SU-DHL-6 (cell line): ENCODE data around the gene GMEB2.

Source experiments
- H2AFZ ChIP-seq: fragments of 200-600 bp; sonication (generic); 2 replicates; pipeline ENCODE4 v1.6.1; 2014; ENCODE audit warnings: low read depth, mild to moderate bottlenecking, moderate library complexity, mixed read lengths, antibody characterized with exemption, low read length; ENCODE audit not compliant: severe bottlenecking
- H3F3A ChIP-seq: fragments of 200-600 bp; shearing (Covaris generic); 2 replicates; pipeline ENCODE4 v1.6.0; 2016; ENCODE audit warnings: antibody characterized with exemption, mild to moderate bottlenecking; ENCODE audit not compliant: insufficient read depth
- H3K27ac ChIP-seq: fragments of 200-600 bp; sonication (generic); 2 replicates; pipeline ENCODE4 v1.5.1; 2016; ENCODE audit warnings: low read depth, mild to moderate bottlenecking, low read length, moderate library complexity, mixed read lengths
- H3K27me3 ChIP-seq: fragments of 200-600 bp; sonication (generic), shearing (Covaris generic); 2 replicates; pipeline ENCODE4 v1.6.0; 2014; ENCODE audit warnings: mild to moderate bottlenecking, low read length
- H3K36me3 ChIP-seq: fragments of 200-600 bp; sonication (generic); 2 replicates; pipeline ENCODE4 v1.6.1; 2014; ENCODE audit warnings: mild to moderate bottlenecking, low read length, mixed read lengths
- H3K4me2 ChIP-seq: fragments of 300-600, 200-600 bp; shearing (Covaris generic), sonication (generic); 2 replicates; pipeline ENCODE4 v1.6.0; 2014; ENCODE audit warnings: low read length, low read depth, mild to moderate bottlenecking; ENCODE audit not compliant: poor library complexity, severe bottlenecking
- H3K4me3 ChIP-seq: fragments of 200-600 bp; sonication (generic); 2 replicates; pipeline ENCODE4 v1.5.1; 2014; ENCODE audit warnings: antibody characterized with exemption, low read length, mild to moderate bottlenecking, mixed read lengths; ENCODE audit not compliant: insufficient read depth, poor library complexity, severe bottlenecking
- H3K79me2 ChIP-seq: fragments of 200-600 bp; sonication (generic); 2 replicates; pipeline ENCODE4 v1.6.1; 2014; ENCODE audit warnings: mild to moderate bottlenecking, low read length, moderate library complexity; ENCODE audit not compliant: insufficient read depth
- H3K9ac ChIP-seq: fragments of 200-600 bp; sonication (generic); 2 replicates; pipeline ENCODE4 v1.7.0; 2014; ENCODE audit warnings: mild to moderate bottlenecking, low read length
- H3K9me2 ChIP-seq: fragments of 200-600 bp; sonication (generic); replicated peaks from 2 replicates; pipeline ENCODE4 v1.6.1; 2014; ENCODE audit warnings: low read length; ENCODE audit not compliant: insufficient read depth
- H3K9me3 ChIP-seq: fragments of 200-600 bp; sonication (generic); 2 replicates; pipeline ENCODE4 v1.6.1; 2014; ENCODE audit warnings: low read length, mixed read lengths; ENCODE audit not compliant: insufficient read depth
- H4K20me1 ChIP-seq: fragments of 200-600 bp; sonication (generic); 2 replicates; pipeline ENCODE4 v1.6.1; 2014; ENCODE audit warnings: low read depth, mild to moderate bottlenecking, antibody characterized with exemption, low read length, moderate library complexity, mixed read lengths
- CTCF ChIP-seq: fragments of 200-600 bp; sonication (generic); IDR thresholded peaks from one replicate; pipeline ENCODE4 v1.5.1; 2017; ENCODE audit warnings: antibody characterized with exemption, mild to moderate bottlenecking, low read length, moderate library complexity; ENCODE audit not compliant: insufficient read depth, poor library complexity, severe bottlenecking
- EZH2phosphoT487 ChIP-seq: fragments of 200-600 bp; sonication (generic), shearing (Covaris generic); conservative IDR thresholded peaks from 2 replicates; pipeline ENCODE4 v1.6.1; 2018; ENCODE audit warnings: mild to moderate bottlenecking, antibody characterized with exemption, low read length, moderate library complexity, mixed read lengths

The GMEB2 gene

GRCh38 chr20:63574829-63575743 lies 51.8 kb downstream of the GMEB2 start:
- H3K9ac ChIP-seq = no peak overlapping the region
- no peaks in the 10 kb centered on the region for H3K36me3 ChIP-seq
- H3K9me3 ChIP-seq = no peaks in the 10 kb centered on the region
- H3K9me2 ChIP-seq = no peaks in the 10 kb centered on the region
- H3K4me2 ChIP-seq = no peak overlapping the region
- no peak for TF ChIP-seq EZH2phosphoT487
- TF ChIP-seq CTCF = no peak
- no peaks in the 10 kb centered on the region for H3F3A ChIP-seq
- H2AFZ ChIP-seq = no peak overlapping the region
- H3K27ac ChIP-seq = no peak overlapping the region
- H3K79me2 ChIP-seq = no peaks in the 10 kb centered on the region
- H3K27me3 ChIP-seq = no peaks in the 10 kb centered on the region
- H4K20me1 ChIP-seq = no peaks in the 10 kb centered on the region
- no peak overlapping the region for H3K4me3 ChIP-seq

- peak within 1 kb of the TSS; percentile 36; the same call in 1 of the 2 replicates for H3K9ac ChIP-seq
Observed at GRCh38 chr20:63574156-63574828, 52.6 kb downstream of the GMEB2 start, which contains the start of gene HELZ2. Gene HELZ2, minus strand, starts transcription at chr20:63574239. Its CDS starts 1,854 bp downstream, at chr20:63572385.

DNA sequence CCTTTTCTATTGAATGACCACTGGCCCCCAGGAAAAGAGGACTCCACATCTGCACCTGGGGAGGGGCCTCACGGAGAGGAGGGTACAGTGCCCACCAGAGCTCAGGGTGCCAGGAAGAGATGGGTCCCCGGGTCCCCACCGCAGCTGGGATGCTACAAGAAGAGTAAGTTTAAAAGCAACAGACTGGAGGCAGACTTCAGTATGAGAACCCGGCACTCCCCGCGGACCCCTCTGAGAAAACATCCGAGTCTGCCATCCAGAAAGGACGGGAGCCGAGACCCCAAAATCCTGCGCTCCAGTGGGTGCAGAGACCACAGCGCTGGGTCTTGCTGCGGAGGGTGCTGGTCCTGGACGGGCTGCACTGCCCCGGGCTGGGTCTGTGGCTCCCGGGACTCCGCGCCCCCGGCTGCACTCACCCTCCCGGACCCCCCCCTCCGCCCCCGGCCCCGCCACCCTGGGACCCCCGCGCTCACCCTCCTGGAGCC lies 53.2 kb downstream of the GMEB2 start:
- Histone ChIP-seq H3F3A (no peaks in the 10 kb centered on the region), H2AFZ (no peak overlapping the region), H3K27me3 (no peaks in the 10 kb centered on the region), H3K4me3 (no peak overlapping the region), H4K20me1 (no peaks in the 10 kb centered on the region), H3K9me3 (no peaks in the 10 kb centered on the region), H3K4me2 (peak overlapping the region; percentile 58), H3K27ac (no peak overlapping the region), H3K9me2 (no peaks in the 10 kb centered on the region), H3K9ac (peak overlapping the region; percentile 36; the same call in 1 of the 2 replicates), H3K36me3 (no peaks in the 10 kb centered on the region), H3K79me2 (no peaks in the 10 kb centered on the region)
- TF ChIP-seq EZH2phosphoT487 (no peak), CTCF (no peak)

More at GRCh38 chr20:63574156-63574828, 52.6 kb downstream of the GMEB2 start, which contains the start of gene HELZ2:
- H3K4me3 ChIP-seq = no peak within 1 kb of the TSS
- H3K79me2 ChIP-seq = no peaks in the 10 kb centered on the region
- H3F3A ChIP-seq = no peaks in the 10 kb centered on the region
- TF ChIP-seq EZH2phosphoT487 (no peak), CTCF (no peak)
- H4K20me1 ChIP-seq = no peaks in the 10 kb centered on the region
- peak within 1 kb of the TSS; percentile 58 for H3K4me2 ChIP-seq
- no peaks in the 10 kb centered on the region for H3K27me3 ChIP-seq
- no peaks in the 10 kb centered on the region for H3K9me2 ChIP-seq
- no peak within 1 kb of the TSS for H3K27ac ChIP-seq
- H3K36me3 ChIP-seq = no peaks in the 10 kb centered on the region
- no peak within 1 kb of the TSS for H2AFZ ChIP-seq
- H3K9me3 ChIP-seq = no peaks in the 10 kb centered on the region
